HAP-1 (cell line): ENCODE results near the gene TYW1.
A peak's percentile ranks its signal among the peaks of the same experiment; 100 is the strongest.
"Not testable (repeated sequence)": the region's sequence is repeated elsewhere in the genome, so short reads cannot be mapped to it uniquely, and the experiment has no call there.

ENCODE experiments used
- DNase-seq, 2 experiments: peaks; one replicate each; pipeline ENCODE4 v3.0.0-alpha.2; 2016 to 2020; ENCODE audit warnings: low spot score in 2 of 2
- H3K27me3 ChIP-seq: fragments of 250-450 bp; sonication (Bioruptor Pico); 2 replicates; pipeline ENCODE4 v1.5.1; 2020; ENCODE audit warnings: low read depth, mild to moderate bottlenecking, moderate library complexity
- H3K36me3 ChIP-seq: fragments of 250-450 bp; sonication (Bioruptor Pico); replicated peaks from 2 replicates; pipeline ENCODE4 v1.5.1; 2020; ENCODE audit warnings: mild to moderate bottlenecking
- H3K4me1 ChIP-seq: fragments of 250-450 bp; sonication (Bioruptor Pico); 2 replicates; pipeline ENCODE4 v1.5.1; 2020; ENCODE audit warnings: mild to moderate bottlenecking
- H3K4me3 ChIP-seq: fragments of 250-450 bp; sonication (Bioruptor Pico); 2 replicates; pipeline ENCODE4 v1.5.1; 2020; ENCODE audit warnings: mild to moderate bottlenecking, moderate library complexity
- H3K9me3 ChIP-seq: fragments of 250-450 bp; sonication (Bioruptor Pico); 2 replicates; pipeline ENCODE4 v1.5.1; 2020; ENCODE audit warnings: mild to moderate bottlenecking, moderate library complexity
- in situ Hi-C: fragments of 300-500 bp; cut with MboI; formaldehyde crosslinking; loops from 3 replicates; pipeline ENCODE4 v1.14.3; 2020; ENCODE audit warnings: low sequenced_read_pairs, inconsistent platforms, mixed read lengths

Gene TYW1

GRCh38 chr7:66996444-66997191 lies at the start of gene TYW1:
Gene TYW1 (plus strand): TSS chr7:66996833. CDS start chr7:66996979, 146 bp downstream.
- H3K9me3 ChIP-seq, in situ Hi-C loops, H3K27me3 ChIP-seq, H3K4me1 ChIP-seq: not testable (repeated sequence)
- Histone ChIP-seq H3K4me3 (peak within 1 kb of the TSS; percentile 92), H3K36me3 (peaks cover 13% of the 10 kb centered on the region)
- peak; percentile 94 to 99 for DNase-seq

GRCh38 chr7:66948480-66949109 lies 48.0 kb upstream of the TYW1 start:
- H3K36me3 ChIP-seq, result peaks cover 68% of the 10 kb centered on the region
- no peaks in the 10 kb centered on the region for H3K4me1 ChIP-seq
- no peak overlapping the region for H3K4me3 ChIP-seq
- no peak for DNase-seq
- in situ Hi-C loops, result no loop called here
- no peaks in the 10 kb centered on the region for H3K9me3 ChIP-seq
- no peaks in the 10 kb centered on the region for H3K27me3 ChIP-seq

- H3K36me3 ChIP-seq, result peaks cover 63% of the 10 kb centered on the region
Measured at GRCh38 chr7:66950311-66950710, 46.3 kb upstream of the TYW1 start.

GRCh38 chr7:66950763-66951162 lies 45.9 kb upstream of the TYW1 start:
- no peak for DNase-seq
- H3K36me3 ChIP-seq, result peaks cover 64% of the 10 kb centered on the region

More at GRCh38 chr7:66950311-66950710, 46.3 kb upstream of the TYW1 start:
- in situ Hi-C loops, result no loop called here
- Histone ChIP-seq H3K4me3 (no peak overlapping the region), H3K9me3 (no peaks in the 10 kb centered on the region), H3K27me3 (no peaks in the 10 kb centered on the region), H3K4me1 (no peaks in the 10 kb centered on the region)
- DNase-seq, result no peak

GRCh38 chr7:66952343-66953043 lies 44.1 kb upstream of the TYW1 start:
- in situ Hi-C loops, result no loop called here
- Histone ChIP-seq H3K4me1 (no peaks in the 10 kb centered on the region; the same call in 1 of the 2 replicates), H3K27me3 (no peaks in the 10 kb centered on the region), H3K4me3 (no peak overlapping the region), H3K9me3 (no peaks in the 10 kb centered on the region), H3K36me3 (peaks cover 78% of the 10 kb centered on the region)
- DNase-seq, result no peak

More at GRCh38 chr7:66950763-66951162, 45.9 kb upstream of the TYW1 start:
- Histone ChIP-seq H3K4me3 (no peak overlapping the region), H3K9me3 (no peaks in the 10 kb centered on the region), H3K27me3 (no peaks in the 10 kb centered on the region), H3K4me1 (no peaks in the 10 kb centered on the region)
- in situ Hi-C loops, result no loop called here

- H3K36me3 ChIP-seq, result peaks cover 79% of the 10 kb centered on the region
- in situ Hi-C loops, result no loop called here
Measured at GRCh38 chr7:66953044-66953427, 43.6 kb upstream of the TYW1 start.

GRCh38 chr7:66957595-66958290 lies 38.9 kb upstream of the TYW1 start:
- H3K4me1 ChIP-seq, result no peaks in the 10 kb centered on the region; the same call in 1 of the 2 replicates
- H3K36me3 ChIP-seq, result peaks cover 48% of the 10 kb centered on the region
- DNase-seq, result no peak
- H3K27me3 ChIP-seq, result no peaks in the 10 kb centered on the region
- no peaks in the 10 kb centered on the region for H3K9me3 ChIP-seq
- in situ Hi-C loops, result no loop called here
- H3K4me3 ChIP-seq, result no peak overlapping the region

More at GRCh38 chr7:66953044-66953427, 43.6 kb upstream of the TYW1 start:
- DNase-seq, result no peak
- no peaks in the 10 kb centered on the region for H3K27me3 ChIP-seq
- H3K4me3 ChIP-seq, result no peak overlapping the region
- no peaks in the 10 kb centered on the region for H3K9me3 ChIP-seq
- H3K4me1 ChIP-seq, result no peaks in the 10 kb centered on the region; the same call in 1 of the 2 replicates

GRCh38 chr7:66958538-66959350 lies 37.9 kb upstream of the TYW1 start:
- Histone ChIP-seq H3K4me3 (no peak overlapping the region), H3K36me3 (peaks cover 42% of the 10 kb centered on the region), H3K9me3 (no peaks in the 10 kb centered on the region), H3K27me3 (no peaks in the 10 kb centered on the region), H3K4me1 (no peaks in the 10 kb centered on the region; the same call in 1 of the 2 replicates)
- in situ Hi-C loops, result no loop called here
- no peak for DNase-seq

- no peak overlapping the region for H3K4me3 ChIP-seq
- H3K4me1 ChIP-seq, result no peaks in the 10 kb centered on the region; the same call in 1 of the 2 replicates
- in situ Hi-C loops, result no loop called here
- H3K27me3 ChIP-seq, result no peaks in the 10 kb centered on the region
- H3K9me3 ChIP-seq, result no peaks in the 10 kb centered on the region
- H3K36me3 ChIP-seq, result peaks cover 34% of the 10 kb centered on the region
- DNase-seq, result no peak
Measured at GRCh38 chr7:66960192-66960591, 36.4 kb upstream of the TYW1 start.

GRCh38 chr7:66961096-66961495 lies 35.5 kb upstream of the TYW1 start:
- H3K36me3 ChIP-seq, result peaks cover 25% of the 10 kb centered on the region
- H3K4me3 ChIP-seq, result no peak overlapping the region
- in situ Hi-C loops, result no loop called here
- no peaks in the 10 kb centered on the region; the same call in 1 of the 2 replicates for H3K4me1 ChIP-seq
- no peak for DNase-seq
- no peaks in the 10 kb centered on the region for H3K9me3 ChIP-seq
- H3K27me3 ChIP-seq, result no peaks in the 10 kb centered on the region

- no peaks in the 10 kb centered on the region for H3K27me3 ChIP-seq
- DNase-seq, result no peak
- H3K9me3 ChIP-seq, result no peaks in the 10 kb centered on the region
- H3K36me3 ChIP-seq, result no peaks in the 10 kb centered on the region; the same call in 1 of the 2 replicates
- in situ Hi-C loops, result no loop called here
- H3K4me1 ChIP-seq, result no peaks in the 10 kb centered on the region
- H3K4me3 ChIP-seq, result no peak overlapping the region
Measured at GRCh38 chr7:66964411-66964810, 32.2 kb upstream of the TYW1 start.

GRCh38 chr7:66967029-66967428 lies 29.6 kb upstream of the TYW1 start:
- DNase-seq, result no peak
- no peaks in the 10 kb centered on the region for H3K4me1 ChIP-seq
- H3K9me3 ChIP-seq, result no peaks in the 10 kb centered on the region
- no peaks in the 10 kb centered on the region for H3K27me3 ChIP-seq
- in situ Hi-C loops, result no loop called here
- H3K4me3 ChIP-seq, result no peak overlapping the region
- no peaks in the 10 kb centered on the region; the same call in 1 of the 2 replicates for H3K36me3 ChIP-seq

- in situ Hi-C loops, result not testable (repeated sequence)
Measured at GRCh38 chr7:66969001-66969400, 27.6 kb upstream of the TYW1 start.

More at GRCh38 chr7:66969001-66969400, 27.6 kb upstream of the TYW1 start:
- DNase-seq, H3K4me3 ChIP-seq, H3K9me3 ChIP-seq, H3K4me1 ChIP-seq, H3K27me3 ChIP-seq, H3K36me3 ChIP-seq: not testable (repeated sequence)
